ENCODE measurements around the gene CDRT4.
"Not testable (repeated sequence)": the region's sequence is repeated elsewhere in the genome, so short reads cannot be mapped to it uniquely, and the experiment has no call there.

DNA sequence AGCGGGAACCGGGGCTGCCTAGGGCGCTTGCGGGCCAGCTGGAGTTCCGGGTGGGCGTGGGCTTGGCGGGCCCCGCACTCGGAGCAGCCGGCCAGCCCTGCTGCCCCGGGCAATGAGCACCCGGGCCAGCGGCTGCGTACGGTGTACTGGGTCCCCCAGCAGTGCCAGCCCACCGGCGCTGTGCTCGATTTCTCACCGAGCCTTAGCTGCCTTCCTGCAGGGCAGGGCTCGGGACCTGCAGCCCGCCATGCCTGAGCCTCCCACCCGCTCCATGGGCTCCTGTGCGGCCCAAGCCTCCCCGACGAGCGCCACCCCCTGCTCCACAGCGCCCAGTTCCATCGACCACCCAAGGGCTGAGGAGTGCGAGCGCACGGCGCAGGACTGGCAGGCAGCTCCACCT, 38.3 kb upstream of the CDRT4 start:
- TF ChIP-seq, protein P1, sequence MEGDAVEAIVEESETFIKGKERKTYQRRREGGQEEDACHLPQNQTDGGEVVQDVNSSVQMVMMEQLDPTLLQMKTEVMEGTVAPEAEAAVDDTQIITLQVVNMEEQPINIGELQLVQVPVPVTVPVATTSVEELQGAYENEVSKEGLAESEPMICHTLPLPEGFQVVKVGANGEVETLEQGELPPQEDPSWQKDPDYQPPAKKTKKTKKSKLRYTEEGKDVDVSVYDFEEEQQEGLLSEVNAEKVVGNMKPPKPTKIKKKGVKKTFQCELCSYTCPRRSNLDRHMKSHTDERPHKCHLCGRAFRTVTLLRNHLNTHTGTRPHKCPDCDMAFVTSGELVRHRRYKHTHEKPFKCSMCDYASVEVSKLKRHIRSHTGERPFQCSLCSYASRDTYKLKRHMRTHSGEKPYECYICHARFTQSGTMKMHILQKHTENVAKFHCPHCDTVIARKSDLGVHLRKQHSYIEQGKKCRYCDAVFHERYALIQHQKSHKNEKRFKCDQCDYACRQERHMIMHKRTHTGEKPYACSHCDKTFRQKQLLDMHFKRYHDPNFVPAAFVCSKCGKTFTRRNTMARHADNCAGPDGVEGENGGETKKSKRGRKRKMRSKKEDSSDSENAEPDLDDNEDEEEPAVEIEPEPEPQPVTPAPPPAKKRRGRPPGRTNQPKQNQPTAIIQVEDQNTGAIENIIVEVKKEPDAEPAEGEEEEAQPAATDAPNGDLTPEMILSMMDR (IDR thresholded peaks at IDR 0.05; ENCODE audit: extremely low read depth in 1 of 2, insufficient read depth in 1 of 2, low read depth in 1 of 2, low read length in 2 of 2) = not testable (repeated sequence)
- TF ChIP-seq, protein P2, sequence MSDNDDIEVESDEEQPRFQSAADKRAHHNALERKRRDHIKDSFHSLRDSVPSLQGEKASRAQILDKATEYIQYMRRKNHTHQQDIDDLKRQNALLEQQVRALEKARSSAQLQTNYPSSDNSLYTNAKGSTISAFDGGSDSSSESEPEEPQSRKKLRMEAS (IDR thresholded peaks at IDR 0.05; ENCODE audit: insufficient read depth, insufficient read length) = not testable (repeated sequence)

Data from endothelial cell of umbilical vein (primary cell).